PC-9 (cell line): ENCODE measurements around the gene PKNOX2.

Experiments used
- CTCF ChIP-seq: fragments of 200-600 bp; sonication (generic); conservative IDR thresholded peaks from 2 replicates; pipeline ENCODE4 v1.6.1; 2017; ENCODE audit warnings: mixed run types, antibody characterized with exemption, mild to moderate bottlenecking, moderate library complexity
- EZH2 ChIP-seq: fragments of 200-600 bp; sonication (generic); IDR thresholded peaks from 2 replicates; pipeline ENCODE4 v1.8.0; 2017; ENCODE audit warnings: antibody characterized with exemption, low read depth

- TF ChIP-seq EZH2, result no peak
- TF ChIP-seq CTCF, result peak; percentile 86
These were observed 184.2 kb downstream of the PKNOX2 start for GRCh38 chr11:125348674-125349309.
